ENCODE results near the gene NOP56. TPM values are rescaled to one million over a fixed set of nuclear protein-coding genes. Genes with fewer than 3 reads are reported as not detected.
"Not testable (repeated sequence)": the region's sequence is repeated elsewhere in the genome, so short reads cannot be mapped to it uniquely, and the experiment has no call there.

NOP56 gene
- total RNA-seq, 1 donor from 2014 or later, result 381 TPM

- intact Hi-C loops (cut with micrococcal nuclease), result no loop called here
Measured at GRCh38 chr20:2680046-2680445, 27.6 kb downstream of the NOP56 start.

- intact Hi-C loops (cut with micrococcal nuclease), result not testable (repeated sequence)
Measured at GRCh38 chr20:2682040-2682439, 29.6 kb downstream of the NOP56 start.

DNA sequence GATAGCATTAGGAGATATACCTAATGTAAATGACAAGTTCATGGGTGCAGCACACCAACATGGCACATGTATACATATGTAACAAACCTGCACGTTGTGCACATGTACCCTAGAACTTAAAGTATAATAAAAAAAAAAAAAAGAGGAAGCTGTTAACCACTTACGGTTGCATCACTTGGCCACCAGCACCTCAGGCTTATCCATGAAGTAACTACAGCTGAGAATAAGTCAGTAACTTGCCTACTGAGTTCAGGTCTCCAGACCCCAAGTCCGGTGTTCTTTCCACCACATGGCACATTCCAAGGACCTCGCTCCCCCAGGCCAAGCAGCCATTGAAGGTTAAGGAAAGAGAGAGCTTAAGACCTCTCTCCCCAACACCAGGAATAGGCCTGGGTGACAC is 32.4 kb downstream of the NOP56 start:
- intact Hi-C loops (cut with micrococcal nuclease), result loop anchor here (5.0 kb wide), 1 partner anchor 297 kb away; no protein-coding TSS in a partner anchor

DNA sequence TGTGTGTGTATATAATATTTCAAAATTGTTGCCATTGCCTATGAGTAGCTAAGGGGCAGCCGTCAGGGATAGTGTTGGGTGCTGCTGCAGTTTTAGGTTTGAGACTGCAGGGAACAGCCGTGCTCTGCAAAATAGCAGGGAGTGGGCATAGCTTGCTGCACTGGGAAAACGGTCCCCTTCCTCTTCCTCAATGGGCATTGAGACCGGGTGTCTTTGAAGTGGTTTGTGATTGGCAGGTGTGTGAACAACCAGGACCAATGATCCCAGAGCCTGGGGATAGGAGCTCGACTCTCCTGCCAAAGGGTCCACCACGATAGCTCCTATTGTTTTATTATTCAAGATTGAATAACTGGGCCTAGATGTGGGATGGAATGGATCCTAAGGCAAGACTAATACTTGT is 35.1 kb downstream of the NOP56 start:
- intact Hi-C loops (cut with micrococcal nuclease), result loop anchor here (5.0 kb wide), 1 partner anchor 295 kb away; no protein-coding TSS in a partner anchor

- intact Hi-C loops (cut with micrococcal nuclease), result loop anchor here (1.0 to 5.0 kb wide), 9 partner anchors 24 to 357 kb away; partner anchors contain the start of genes IDH3B and PTPRA
Measured at GRCh38 chr20:2688041-2688591, 35.7 kb downstream of the NOP56 start.

GRCh38 chr20:2690213-2690612 is 37.8 kb downstream of the NOP56 start:
- intact Hi-C loops (cut with micrococcal nuclease), result no loop called here

- intact Hi-C loops (cut with micrococcal nuclease), result no loop called here
Measured at GRCh38 chr20:2690718-2691117, 38.3 kb downstream of the NOP56 start.

GRCh38 chr20:2691127-2691526 is 38.7 kb downstream of the NOP56 start:
- intact Hi-C loops (cut with micrococcal nuclease), result no loop called here

DNA sequence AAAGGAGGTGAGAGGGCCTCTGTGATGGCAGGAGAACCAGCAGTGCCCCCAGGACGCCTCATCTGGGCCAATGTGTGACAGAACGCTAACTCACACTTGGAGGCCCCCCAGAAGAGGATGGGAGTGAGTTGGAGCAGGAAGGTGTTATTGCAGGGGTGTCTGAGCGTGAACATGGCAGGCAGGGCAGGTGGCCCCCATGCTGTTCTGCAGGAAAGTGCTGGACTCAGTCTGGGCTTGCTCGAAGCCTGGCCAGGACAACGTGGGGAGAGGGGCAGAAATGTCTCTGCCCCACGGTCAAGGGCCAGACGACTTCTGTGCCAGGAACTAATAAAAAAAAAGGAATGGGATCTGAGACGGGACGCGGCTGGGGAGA is 39.2 kb downstream of the NOP56 start:
- intact Hi-C loops (cut with micrococcal nuclease), result no loop called here

GRCh38 chr20:2692036-2692885 is 39.8 kb downstream of the NOP56 start, which contains the start of gene EBF4:
EBF4 (plus strand) TSS chr20:2692780; CDS start chr20:2693646, 866 bp downstream.
- intact Hi-C loops (cut with micrococcal nuclease), result no loop called here

- intact Hi-C loops (cut with micrococcal nuclease), result loop anchor here (1.0 kb wide), 1 partner anchor 50 kb away; no protein-coding TSS in a partner anchor
Measured at GRCh38 chr20:2692886-2693285, 40.5 kb downstream of the NOP56 start.

DNA sequence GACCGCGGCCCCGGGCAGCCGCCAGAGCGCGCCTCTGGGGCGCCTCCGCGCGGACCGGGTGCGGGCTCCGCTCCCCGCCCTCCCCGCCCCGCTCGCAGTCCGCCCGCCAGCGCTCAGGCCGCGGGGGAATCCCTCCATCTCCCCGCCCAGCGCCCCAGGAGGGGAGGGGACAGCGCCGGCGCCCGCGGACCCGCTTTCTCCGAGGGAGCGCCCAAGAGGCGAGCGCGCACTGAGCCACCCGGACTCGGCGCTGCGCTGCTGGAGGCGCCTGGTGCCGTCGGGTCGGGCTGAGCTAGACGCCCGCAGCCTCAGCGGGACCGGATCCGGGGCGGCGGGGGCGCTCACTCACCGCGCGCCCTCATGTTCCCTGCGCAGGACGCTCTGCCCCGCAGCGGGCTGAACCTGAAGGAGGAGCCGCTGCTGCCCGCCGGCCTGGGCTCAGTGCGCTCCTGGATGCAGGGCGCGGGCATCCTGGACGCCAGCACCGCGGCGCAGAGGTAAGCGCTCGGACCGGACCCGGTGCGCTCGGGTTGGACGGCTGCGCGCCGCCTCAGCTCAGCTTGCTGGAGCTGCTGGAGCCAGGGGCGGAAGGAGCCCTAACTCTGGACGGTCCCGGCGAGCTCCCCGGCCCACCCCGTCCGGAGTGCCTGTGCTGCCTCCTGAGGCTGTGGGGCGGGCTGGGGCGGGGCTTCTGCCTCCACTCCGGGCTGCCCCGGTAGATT is 41.0 kb downstream of the NOP56 start:
- intact Hi-C loops (cut with micrococcal nuclease), result loop anchor here (1.0 kb wide), 1 partner anchor 50 kb away; no protein-coding TSS in a partner anchor

- intact Hi-C loops (cut with micrococcal nuclease), result no loop called here
Measured at GRCh38 chr20:2694008-2694471, 41.6 kb downstream of the NOP56 start.

DNA sequence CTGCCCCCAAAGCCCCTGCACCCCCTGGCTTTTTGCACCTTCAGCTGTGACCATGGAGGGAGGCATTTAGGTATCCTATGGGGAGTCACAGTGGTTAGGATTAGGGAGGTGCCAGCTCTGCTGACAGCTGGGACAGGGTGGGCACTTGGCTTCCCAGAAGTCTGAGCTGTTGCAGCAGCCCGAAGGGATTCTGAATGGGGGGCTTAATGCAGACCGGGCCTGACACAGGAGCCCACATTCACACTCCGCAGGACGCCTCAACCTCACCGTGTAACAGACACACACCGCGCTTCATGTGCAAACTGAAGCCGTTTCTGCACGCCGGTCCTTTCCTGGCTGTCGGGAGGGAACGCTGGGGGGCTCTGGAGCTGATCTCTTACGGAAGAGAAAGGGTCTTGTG is 42.1 kb downstream of the NOP56 start:
- intact Hi-C loops (cut with micrococcal nuclease), result no loop called here

- intact Hi-C loops (cut with micrococcal nuclease), result loop anchor here (1.0 kb wide), 1 partner anchor 11 kb away; no protein-coding TSS in a partner anchor
Measured at GRCh38 chr20:2695206-2695983, 43.0 kb downstream of the NOP56 start.

- intact Hi-C loops (cut with micrococcal nuclease), result loop anchor here (1.0 kb wide), 1 partner anchor 10 kb away; no protein-coding TSS in a partner anchor
Measured at GRCh38 chr20:2695984-2696525, 43.6 kb downstream of the NOP56 start.

DNA sequence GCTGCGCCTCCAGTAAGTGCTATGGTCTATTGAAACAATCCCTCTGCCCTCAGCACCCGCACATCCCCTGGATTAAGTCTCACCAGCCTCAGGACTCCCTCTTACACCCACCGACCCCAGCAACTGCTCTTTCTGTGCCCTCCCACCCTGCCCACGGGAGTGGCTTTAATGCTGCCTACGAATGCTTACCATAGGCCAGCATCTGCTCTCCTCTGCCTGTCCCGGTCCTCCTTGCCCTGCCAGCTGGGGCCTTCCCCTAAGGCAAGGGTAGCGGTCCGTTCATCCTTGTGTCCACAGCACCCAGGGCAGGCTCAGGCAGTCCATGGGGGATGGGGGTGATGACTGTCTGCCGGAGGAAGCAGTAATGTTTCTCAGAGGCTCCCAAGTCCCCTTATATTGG is 44.2 kb downstream of the NOP56 start:
- intact Hi-C loops (cut with micrococcal nuclease), result no loop called here

DNA sequence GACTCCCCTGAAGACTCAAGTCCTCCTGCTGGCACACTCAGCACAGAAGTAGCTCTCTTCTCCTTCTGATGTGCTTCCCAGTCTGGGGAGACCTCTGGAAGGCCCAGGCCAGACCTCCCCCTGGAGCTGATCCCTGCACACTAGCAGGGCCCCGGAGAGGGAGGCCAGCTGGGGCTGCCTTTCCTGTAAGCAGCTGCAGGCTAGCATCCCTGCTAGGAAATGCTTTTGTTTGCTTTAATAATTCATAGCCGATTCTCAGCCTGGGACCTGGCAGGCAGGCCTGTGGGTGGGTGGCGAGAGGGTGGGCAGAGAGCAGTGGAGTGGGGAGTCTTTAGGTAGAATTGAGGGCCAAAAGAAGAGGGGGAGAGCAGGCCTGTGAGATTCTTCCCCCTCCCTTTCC is 45.3 kb downstream of the NOP56 start:
- intact Hi-C loops (cut with micrococcal nuclease), result no loop called here

- intact Hi-C loops (cut with micrococcal nuclease), result no loop called here
Measured at GRCh38 chr20:2698186-2698817, 45.9 kb downstream of the NOP56 start.

- intact Hi-C loops (cut with micrococcal nuclease), result no loop called here
Measured at GRCh38 chr20:2698912-2699311, 46.5 kb downstream of the NOP56 start.

All from T-helper 1 cell treated with Interleukin-12 subunit alpha and Interleukin-12 subunit beta and Interleukin-4 antibody, amounts not matched to agents 30 ng/mL and 1 ng/mL, for 36 hours (primary cell).